Endothelial cell of umbilical vein (primary cell): Measurements from ENCODE around the gene ZG16. TPM values are rescaled to one million over a fixed set of nuclear protein-coding genes. Genes with fewer than 3 reads are reported as not detected.

Experiments
- BruUV-seq: library from RNA; stranded (reverse); fragments of 400-500 nt; replicated peaks from 2 replicates; lab custom pipeline; 2021; lab: Mats Ljungman, UMichigan
- CTCF ChIA-PET: fragments of 300-600, 350-600 bp; sonication (Branson Sonifier 250); formaldehyde crosslinking; loops from one replicate; lab custom pipeline; 2021; ENCODE audit warnings: antibody characterized with exemption, inconsistent platforms; lab: Charles Lee
- POLR2A ChIA-PET: fragments of 300-600, 350-600 bp; sonication (Branson Sonifier 250); formaldehyde crosslinking; loops from one replicate; lab custom pipeline; 2021; ENCODE audit warnings: antibody characterized with exemption, inconsistent platforms; lab: Charles Lee
- DNase-seq: peaks from one replicate; pipeline ENCODE4 v3.0.0-alpha.2; 2011; ENCODE audit warnings: low read depth, low spot score
- FAIRE-seq: peaks from 2 replicates; lab custom pipeline; 2011; peaks lifted over from hg19 to GRCh38; lab: Jason Lieb, UNC
- H2AFZ ChIP-seq: 2 replicates; pipeline ENCODE4 v1.6.0; 2012; ENCODE audit warnings: low read depth, low read length, control low read depth, inconsistent platforms
- H3K27ac ChIP-seq: 2 replicates; pipeline ENCODE4 v1.5.1; 2011; ENCODE audit warnings: low read depth, mild to moderate bottlenecking, control low read depth, low read length, moderate library complexity; ENCODE audit not compliant: insufficient read depth
- H3K27me3 ChIP-seq, 2 experiments: 2 replicates each; pipeline versions ENCODE4 v1.6.0 to v1.6.1; 2011; ENCODE audit warnings: low read length in 2 of 2, mixed read lengths in 1 of 2; ENCODE audit not compliant: control insufficient read depth in 2 of 2, insufficient read depth in 2 of 2
- H3K36me3 ChIP-seq, 2 experiments: 2 replicates in 1 of 2; 3 replicates in 1 of 2; pipeline ENCODE4 v1.5.1; 2011; ENCODE audit warnings: low read length in 2 of 2, mild to moderate bottlenecking in 1 of 2, moderate library complexity in 1 of 2; ENCODE audit not compliant: control insufficient read depth in 2 of 2, insufficient read depth in 2 of 2; ENCODE audit errors: extremely low read depth in 1 of 2
- H3K4me1 ChIP-seq: 3 replicates; pipeline ENCODE4 v1.5.1; 2011; ENCODE audit warnings: mild to moderate bottlenecking, low read length; ENCODE audit not compliant: control insufficient read depth, insufficient read depth; ENCODE audit errors: extremely low read depth
- H3K4me2 ChIP-seq: 2 replicates; pipeline ENCODE4 v1.6.1; 2011; ENCODE audit warnings: low read length, control low read depth, mixed read lengths; ENCODE audit not compliant: insufficient read depth
- H3K4me3 ChIP-seq, 3 experiments: fragments of 200-600 bp in 1 of 3; sonication (generic), shearing (Covaris generic) in 1 of 3; replicated peaks in 1 of 3; 2 replicates each; pipeline ENCODE4 v1.5.1; 2011 to 2016; ENCODE audit warnings: control low read depth in 3 of 3, low read length in 3 of 3, mild to moderate bottlenecking in 2 of 3, inconsistent platforms in 1 of 3, low read depth in 1 of 3, moderate library complexity in 1 of 3; ENCODE audit not compliant: insufficient read depth in 1 of 3
- H3K79me2 ChIP-seq: 2 replicates; pipeline ENCODE4 v1.6.0; 2012; ENCODE audit warnings: low read length, inconsistent platforms; ENCODE audit not compliant: control insufficient read depth, insufficient read depth
- H3K9ac ChIP-seq: replicated peaks from 2 replicates; pipeline ENCODE3; 2011; ENCODE audit warnings: low read length, control low read depth; ENCODE audit not compliant: insufficient read depth; ENCODE audit errors: extremely low read depth
- H3K9me1 ChIP-seq: replicated peaks from 3 replicates; pipeline ENCODE4 v1.6.0; 2011; ENCODE audit warnings: mild to moderate bottlenecking, low read length; ENCODE audit not compliant: control insufficient read depth, insufficient read depth; ENCODE audit errors: extremely low read depth
- H3K9me3 ChIP-seq: replicated peaks from 2 replicates; pipeline ENCODE4 v1.5.1; 2012; ENCODE audit warnings: low read length, inconsistent platforms; ENCODE audit not compliant: control insufficient read depth, insufficient read depth
- H4K20me1 ChIP-seq: replicated peaks from 2 replicates; pipeline ENCODE3; 2011; ENCODE audit warnings: mild to moderate bottlenecking, low read length; ENCODE audit not compliant: control insufficient read depth, insufficient read depth; ENCODE audit errors: extremely low read depth
- EZH2 ChIP-seq: IDR thresholded peaks from 2 replicates; pipeline ENCODE4 v1.6.1; 2012; ENCODE audit warnings: borderline replicate concordance, low read depth, mild to moderate bottlenecking, moderate library complexity, low read length, inconsistent platforms; ENCODE audit not compliant: severe bottlenecking
- FOS ChIP-seq: IDR thresholded peaks from 2 replicates; pipeline ENCODE4 v1.6.1; 2011; ENCODE audit warnings: mild to moderate bottlenecking, low read length, moderate library complexity, borderline replicate concordance; ENCODE audit not compliant: insufficient read depth
- GATA2 ChIP-seq: IDR thresholded peaks from 2 replicates; pipeline ENCODE4 v1.7.0; 2011; ENCODE audit warnings: low read depth, mild to moderate bottlenecking, moderate library complexity, mixed read lengths, low read length; ENCODE audit not compliant: insufficient read length, insufficient read depth
- JUN ChIP-seq: IDR thresholded peaks from 2 replicates; pipeline ENCODE4 v1.6.1; 2011; ENCODE audit warnings: borderline replicate concordance, low read depth; ENCODE audit not compliant: insufficient read length, insufficient read depth
- MYC ChIP-seq: IDR thresholded peaks from one replicate; pipeline ENCODE4 v1.6.1; 2011; ENCODE audit warnings: mild to moderate bottlenecking, low read depth, low read length
- POLR2A ChIP-seq: IDR thresholded peaks from 2 replicates; pipeline ENCODE4 v1.6.1; 2012; ENCODE audit warnings: low read depth, mild to moderate bottlenecking, control low read depth, low read length
- POLR2AphosphoS5 ChIP-seq: IDR thresholded peaks from 2 replicates; pipeline ENCODE4 v1.6.1; 2012; ENCODE audit warnings: low read depth, mild to moderate bottlenecking, control low read depth, low read length, moderate library complexity; ENCODE audit not compliant: insufficient read depth
- dilution Hi-C: fragments of 300-500 bp; cut with MboI; formaldehyde crosslinking; loops from one replicate; pipeline ENCODE4 v1.15.0; 2019; ENCODE audit warnings: low sequenced_read_pairs; ENCODE audit not compliant: extremely low pct_ligation_motif_present
- intact Hi-C: fragments of 100-400 bp; cut with micrococcal nuclease; formaldehyde crosslinking; loops from one replicate; pipeline ENCODE4 v1.10.0; 2022
- polyA plus RNA-seq, 4 experiments: library from polyadenylated mRNA; depleted of rRNA in 3 of 4; stranded (reverse) in 3 of 4; unstranded in 1 of 4; fragments of >200 nt; gene quantifications; 2 replicates each; pipeline versions ENCODE4 v1.2.1 to v1.2.3, GENCODE V29; 2011 to 2012; ENCODE audit warnings: missing spikeins in 1 of 4
- total RNA-seq: library from RNA; stranded (reverse); gene quantifications from 2 replicates; pipeline ENCODE4 v1.2.3, GENCODE V29; 2021
- TF ChIP-seq, protein P1 (sequence below): IDR thresholded peaks from 2 replicates; pipeline ENCODE4 v1.6.1; 2011; ENCODE audit not compliant: insufficient read depth, insufficient read length
- TF ChIP-seq, protein P2 (sequence below), 2 donors: IDR thresholded peaks; 1 replicate in 1 of 2; 2 replicates in 1 of 2; pipeline ENCODE4 v1.5.1; 2011; ENCODE audit warnings: low read length in 2 of 2, mild to moderate bottlenecking in 2 of 2, moderate library complexity in 2 of 2, control low read depth in 1 of 2, inconsistent platforms in 1 of 2, low read depth in 1 of 2; ENCODE audit not compliant: insufficient read depth in 1 of 2; ENCODE audit errors: extremely low read depth in 1 of 2

Gene ZG16
- total and polyA plus RNA-seq, 2 donors (not counting 3 experiments of a cell fraction or from before 2014, with no cell fraction given) = not detected

DNA sequence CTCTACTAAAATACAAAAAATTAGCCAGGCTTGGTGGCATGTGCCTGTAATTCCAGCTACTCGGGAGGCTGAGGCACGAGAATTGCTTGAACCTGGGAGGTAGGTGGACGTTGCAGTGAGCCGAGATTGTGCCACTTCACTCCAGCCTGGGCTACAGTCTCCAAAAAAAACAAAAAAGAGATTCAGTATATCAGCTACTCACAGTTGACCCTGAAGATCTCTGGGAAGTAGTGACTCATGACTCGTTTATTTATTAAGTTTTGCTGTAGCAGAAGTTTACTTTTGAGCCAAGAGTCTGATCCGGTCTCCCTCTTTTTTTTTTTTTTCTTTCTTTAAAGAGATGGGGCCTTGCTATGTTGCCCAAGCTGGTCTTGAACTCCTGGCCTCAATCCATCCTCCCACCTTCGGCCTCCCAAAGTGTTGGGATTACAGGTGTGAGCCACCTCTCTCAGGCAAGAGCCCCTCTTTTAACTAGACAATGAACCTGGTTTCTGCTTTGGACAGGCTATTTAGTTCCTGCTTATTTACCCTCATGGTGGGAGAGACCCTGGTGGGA, 46.6 kb downstream of the ZG16 start:
- H3K36me3 ChIP-seq = no peaks in the 10 kb centered on the region
- DNase-seq (peak; percentile 85), FAIRE-seq (peak; percentile 96)
- H3K9me1 ChIP-seq = no peaks in the 10 kb centered on the region
- H2AFZ ChIP-seq = no peak overlapping the region
- CTCF ChIA-PET = interaction anchor here (0.7 to 7.0 kb wide), 7 partner anchors 9 to 124 kb away, joined by 3 to 66 read pairs (median 5); partner anchors contain the start of gene PAGR1
- H3K4me1 ChIP-seq = peaks cover 51% of the 10 kb centered on the region
- no peak overlapping the region for H3K4me3 ChIP-seq
- no peak overlapping the region for H3K9ac ChIP-seq
- POLR2A ChIA-PET = interaction anchor here (0.6 to 0.7 kb wide), 6 partner anchors 15 to 1014 kb away, joined by 3 to 16 read pairs (median 4); no protein-coding TSS in a partner anchor
- intact Hi-C loops = loop anchor here (1.0 to 10.0 kb wide), 5 partner anchors 8 to 148 kb away; partner anchors contain the start of genes ASPHD1, CDIPT, KCTD13 and PAGR1
- peak overlapping the region; percentile 40 for H3K4me2 ChIP-seq
- BruUV-seq = no TSS peak
- H4K20me1 ChIP-seq = no peaks in the 10 kb centered on the region
- peak overlapping the region; percentile 73 for H3K27ac ChIP-seq
- dilution Hi-C loops = no loop called here
- peaks cover 30% of the 10 kb centered on the region for H3K79me2 ChIP-seq
- TF ChIP-seq JUN (peak; percentile 81), GATA2 (peak; percentile 38), POLR2A (no peak), EZH2 (no peak), FOS (peak; percentile 67), POLR2AphosphoS5 (peak; percentile 31), MYC (no peak)
- TF ChIP-seq, protein P1, sequence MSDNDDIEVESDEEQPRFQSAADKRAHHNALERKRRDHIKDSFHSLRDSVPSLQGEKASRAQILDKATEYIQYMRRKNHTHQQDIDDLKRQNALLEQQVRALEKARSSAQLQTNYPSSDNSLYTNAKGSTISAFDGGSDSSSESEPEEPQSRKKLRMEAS = no peak
- TF ChIP-seq, protein P2, sequence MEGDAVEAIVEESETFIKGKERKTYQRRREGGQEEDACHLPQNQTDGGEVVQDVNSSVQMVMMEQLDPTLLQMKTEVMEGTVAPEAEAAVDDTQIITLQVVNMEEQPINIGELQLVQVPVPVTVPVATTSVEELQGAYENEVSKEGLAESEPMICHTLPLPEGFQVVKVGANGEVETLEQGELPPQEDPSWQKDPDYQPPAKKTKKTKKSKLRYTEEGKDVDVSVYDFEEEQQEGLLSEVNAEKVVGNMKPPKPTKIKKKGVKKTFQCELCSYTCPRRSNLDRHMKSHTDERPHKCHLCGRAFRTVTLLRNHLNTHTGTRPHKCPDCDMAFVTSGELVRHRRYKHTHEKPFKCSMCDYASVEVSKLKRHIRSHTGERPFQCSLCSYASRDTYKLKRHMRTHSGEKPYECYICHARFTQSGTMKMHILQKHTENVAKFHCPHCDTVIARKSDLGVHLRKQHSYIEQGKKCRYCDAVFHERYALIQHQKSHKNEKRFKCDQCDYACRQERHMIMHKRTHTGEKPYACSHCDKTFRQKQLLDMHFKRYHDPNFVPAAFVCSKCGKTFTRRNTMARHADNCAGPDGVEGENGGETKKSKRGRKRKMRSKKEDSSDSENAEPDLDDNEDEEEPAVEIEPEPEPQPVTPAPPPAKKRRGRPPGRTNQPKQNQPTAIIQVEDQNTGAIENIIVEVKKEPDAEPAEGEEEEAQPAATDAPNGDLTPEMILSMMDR (IDR thresholded peaks at IDR 0.05; ENCODE audit: extremely low read depth in 1 of 2, insufficient read depth in 1 of 2, low read depth in 1 of 2, low read length in 2 of 2) = no peak
- H3K27me3 ChIP-seq = no peaks in the 10 kb centered on the region
- H3K9me3 ChIP-seq = no peaks in the 10 kb centered on the region
